Smooth muscle cell (in vitro differentiated cells): Measurements from ENCODE around the gene SELL. TPM values are rescaled to one million over a fixed set of nuclear protein-coding genes. Genes with fewer than 3 reads are reported as not detected.
"Not testable (repeated sequence)": the region's sequence is repeated elsewhere in the genome, so short reads cannot be mapped to it uniquely, and the experiment has no call there.

Experiments
- DNase-seq: peaks from one replicate; lab custom pipeline; 2025; ENCODE audit not compliant: unreplicated experiment; lab: John Stamatoyannopoulos, UW
- H2AFZ ChIP-seq: fragments of 200-600 bp; sonication (generic); 2 replicates; pipeline ENCODE4 v1.6.0; 2016; ENCODE audit warnings: antibody characterized with exemption, low read depth, mild to moderate bottlenecking
- H3F3A ChIP-seq: fragments of 200-600 bp; sonication (generic); 2 replicates; pipeline ENCODE4 v1.6.0; 2017; ENCODE audit warnings: antibody characterized with exemption, low read depth
- H3K27ac ChIP-seq: fragments of 200-600 bp; sonication (generic); 2 replicates; pipeline ENCODE4 v1.5.1; 2016; ENCODE audit warnings: low read depth, mild to moderate bottlenecking
- H3K27me3 ChIP-seq: fragments of 200-600 bp; sonication (generic); 2 replicates; pipeline ENCODE4 v1.6.1; 2016; ENCODE audit warnings: low read depth, mild to moderate bottlenecking
- H3K36me3 ChIP-seq: fragments of 200-600 bp; sonication (generic); 2 replicates; pipeline ENCODE4 v1.5.1; 2016; ENCODE audit warnings: low read depth
- H3K4me1 ChIP-seq: fragments of 200-600 bp; sonication (generic); 2 replicates; pipeline ENCODE4 v1.5.1; 2016; ENCODE audit warnings: low read depth
- H3K4me2 ChIP-seq: fragments of 200-600 bp; sonication (generic); 2 replicates; pipeline ENCODE4 v1.6.0; 2016; ENCODE audit warnings: mild to moderate bottlenecking
- H3K4me3 ChIP-seq: fragments of 200-600 bp; sonication (generic); 2 replicates; pipeline ENCODE4 v1.5.1; 2016; ENCODE audit warnings: mild to moderate bottlenecking
- H3K79me2 ChIP-seq: fragments of 200-600 bp; sonication (generic); 2 replicates; pipeline ENCODE4 v1.6.0; 2016; ENCODE audit warnings: low read depth, mild to moderate bottlenecking
- H3K9ac ChIP-seq: fragments of 200-600 bp; sonication (generic); 2 replicates; pipeline ENCODE4 v1.6.0; 2016; ENCODE audit warnings: low read depth
- H3K9me3 ChIP-seq: fragments of 200-600 bp; sonication (generic); replicated peaks from 2 replicates; pipeline ENCODE4 v1.5.1; 2016; ENCODE audit warnings: low read depth
- H4K20me1 ChIP-seq: fragments of 200-600 bp; sonication (generic); 2 replicates; pipeline ENCODE4 v1.6.0; 2016; ENCODE audit warnings: low read depth
- CTCF ChIP-seq: fragments of 200-600 bp; sonication (generic); IDR thresholded peaks from 2 replicates; pipeline ENCODE4 v1.5.1; 2017; ENCODE audit warnings: borderline replicate concordance, mild to moderate bottlenecking, antibody characterized with exemption; ENCODE audit not compliant: insufficient read depth, poor library complexity, severe bottlenecking
- WGBS: methylation state at CpG from one replicate; pipeline ENCODE4 v1.1.7; 2016; ENCODE audit warnings: low lambda C conversion rate; 5-methylcytosine and 5-hydroxymethylcytosine counted together
- polyA plus RNA-seq: library from polyadenylated mRNA; unstranded; fragments of >200 nt; fragmentation: Nextera tagmentation; extraction: Ambion mirVana; gene quantifications from 2 replicates; pipeline ENCODE4 v1.2.1, GENCODE V29; 2016
- total RNA-seq: library from RNA; depleted of rRNA; stranded (reverse); fragments of >200 nt; gene quantifications from 2 replicates; pipeline ENCODE4 v1.2.3, GENCODE V29; 2014

The SELL gene
- total and polyA plus RNA-seq, 2 experiments from 2014 or later: 0.41 to 1.4 TPM

GRCh38 chr1:169676001-169676400 lies 35.4 kb downstream of the SELL start:
- no peak for DNase-seq

GRCh38 chr1:169670836-169671235 lies 40.6 kb downstream of the SELL start:
- DNase-seq: no peak
- no peaks in the 10 kb centered on the region for H3K4me1 ChIP-seq
- H3K27me3 ChIP-seq: no peaks in the 10 kb centered on the region
- H3F3A ChIP-seq: no peaks in the 10 kb centered on the region
- H3K36me3 ChIP-seq: no peaks in the 10 kb centered on the region
- no peaks in the 10 kb centered on the region for H4K20me1 ChIP-seq
- no peak for TF ChIP-seq CTCF
- no peak overlapping the region for H2AFZ ChIP-seq
- H3K79me2 ChIP-seq: no peaks in the 10 kb centered on the region
- H3K4me3 ChIP-seq: no peak overlapping the region
- no peak overlapping the region for H3K4me2 ChIP-seq
- H3K9ac ChIP-seq: no peak overlapping the region
- H3K9me3 ChIP-seq: no peaks in the 10 kb centered on the region
- WGBS: 70% methylated on average over 3 of the region's 3 CpGs
- no peak overlapping the region for H3K27ac ChIP-seq

More at GRCh38 chr1:169676001-169676400, 35.4 kb downstream of the SELL start:
- H3K79me2 ChIP-seq: no peaks in the 10 kb centered on the region
- H3K4me1 ChIP-seq: no peaks in the 10 kb centered on the region
- H4K20me1 ChIP-seq: no peaks in the 10 kb centered on the region
- H3K27ac ChIP-seq: peak overlapping the region; percentile 11
- H3F3A ChIP-seq: no peaks in the 10 kb centered on the region
- H3K9ac ChIP-seq: no peak overlapping the region
- peak overlapping the region; percentile 14 for H2AFZ ChIP-seq
- no peaks in the 10 kb centered on the region for H3K27me3 ChIP-seq
- H3K9me3 ChIP-seq: no peaks in the 10 kb centered on the region
- H3K36me3 ChIP-seq: no peaks in the 10 kb centered on the region
- peak overlapping the region; percentile 23 for H3K4me2 ChIP-seq
- TF ChIP-seq CTCF: no peak
- WGBS: 18% methylated on average over 2 of the region's 2 CpGs
- H3K4me3 ChIP-seq: no peak overlapping the region

- not testable (repeated sequence) for H3K4me3 ChIP-seq, H3K27ac ChIP-seq, H3K27me3 ChIP-seq, H4K20me1 ChIP-seq, H3K9ac ChIP-seq, H3K79me2 ChIP-seq, H3K9me3 ChIP-seq, H3K4me1 ChIP-seq, DNase-seq, H3K36me3 ChIP-seq, H3K4me2 ChIP-seq, H3F3A ChIP-seq, H2AFZ ChIP-seq
- WGBS: 96% methylated on average over 3 of the region's 3 CpGs
Measured at GRCh38 chr1:169670244-169670643, 41.2 kb downstream of the SELL start.

- H3K4me2 ChIP-seq, H3F3A ChIP-seq, H3K4me3 ChIP-seq, H4K20me1 ChIP-seq, H3K79me2 ChIP-seq, H3K36me3 ChIP-seq, H2AFZ ChIP-seq, H3K9me3 ChIP-seq, DNase-seq, H3K27ac ChIP-seq, H3K27me3 ChIP-seq, H3K4me1 ChIP-seq, H3K9ac ChIP-seq: not testable (repeated sequence)
- 97% methylated on average over 22 of the region's 28 CpGs for WGBS
Measured at GRCh38 chr1:169667699-169668596, 43.5 kb downstream of the SELL start.

GRCh38 chr1:169667227-169667639 lies 44.2 kb downstream of the SELL start:
- H3K4me3 ChIP-seq, H3F3A ChIP-seq, H3K79me2 ChIP-seq, H3K9ac ChIP-seq, H3K36me3 ChIP-seq, H3K9me3 ChIP-seq, H3K4me2 ChIP-seq, H3K27me3 ChIP-seq, H2AFZ ChIP-seq, H3K4me1 ChIP-seq, H3K27ac ChIP-seq, H4K20me1 ChIP-seq, DNase-seq: not testable (repeated sequence)
- WGBS: 88% methylated on average over 2 of the region's 2 CpGs

GRCh38 chr1:169662680-169663079 lies 48.7 kb downstream of the SELL start:
- H3K79me2 ChIP-seq, H4K20me1 ChIP-seq, H3K27me3 ChIP-seq, H3K4me2 ChIP-seq, H3K27ac ChIP-seq, DNase-seq, H3K4me1 ChIP-seq, H3K9me3 ChIP-seq, H2AFZ ChIP-seq, H3K4me3 ChIP-seq, H3K36me3 ChIP-seq, H3K9ac ChIP-seq, H3F3A ChIP-seq: not testable (repeated sequence)
- 73% methylated on average over 8 of the region's 8 CpGs for WGBS

- not testable (repeated sequence) for H3F3A ChIP-seq, H4K20me1 ChIP-seq
Measured at GRCh38 chr1:169661066-169661465, 50.4 kb downstream of the SELL start.

More at GRCh38 chr1:169661066-169661465, 50.4 kb downstream of the SELL start:
- H3K36me3 ChIP-seq, H3K27ac ChIP-seq, H3K4me1 ChIP-seq, H3K9me3 ChIP-seq, DNase-seq, H2AFZ ChIP-seq, H3K79me2 ChIP-seq, H3K9ac ChIP-seq, H3K27me3 ChIP-seq, H3K4me3 ChIP-seq, H3K4me2 ChIP-seq: not testable (repeated sequence)
- 91% methylated on average over 15 of the region's 16 CpGs for WGBS
